IMR-90 (cell line): Measurements from ENCODE around the gene TGM5. TPM values are rescaled to one million over a fixed set of nuclear protein-coding genes. Genes with fewer than 3 reads are reported as not detected.

Source experiments
- ATAC-seq: fragments of 200-7000 bp; cut with Tn5 transposase; 2 replicates; pipeline ENCODE4 v1.9.1; 2020; ENCODE audit warnings: low read depth, mild to moderate bottlenecking, moderate library complexity
- Bru-seq: library from RNA; stranded (reverse); fragments of 400-500 nt; gene quantifications from one replicate; lab custom pipeline; 2021; lab: Mats Ljungman, UMichigan
- BruChase-seq, 2 experiments: library from RNA; stranded (reverse); fragments of 400-500 nt; gene quantifications; one replicate each; lab custom pipeline; 2021; lab: Mats Ljungman, UMichigan
- BruUV-seq: library from RNA; stranded (reverse); fragments of 400-500 nt; replicated peaks from 2 replicates; lab custom pipeline; 2021; lab: Mats Ljungman, UMichigan
- CTCF ChIA-PET: fragments of 300-600 bp; formaldehyde crosslinking; extraction: SDS; loops from one replicate; lab custom pipeline; 2021; ENCODE audit warnings: antibody characterized with exemption; lab: Yijun Ruan, JAX
- POLR2A ChIA-PET: fragments of 300-600 bp; sonication (Branson Sonifier 250); formaldehyde crosslinking; loops from one replicate; lab custom pipeline; 2022; ENCODE audit warnings: antibody characterized with exemption; ENCODE audit not compliant: unreplicated experiment; lab: Charles Lee
- DNase-seq: peaks from one replicate; pipeline ENCODE4 v3.0.0; 2013
- H2AFZ ChIP-seq: replicated peaks from 2 replicates; pipeline ENCODE3; 2013; ENCODE audit warnings: low read length, mild to moderate bottlenecking; ENCODE audit not compliant: poor library complexity
- H2AK5ac ChIP-seq: 2 replicates; pipeline ENCODE4 v1.6.1; 2013; ENCODE audit warnings: low read depth, low read length, inconsistent platforms
- H2AK9ac ChIP-seq: replicated peaks from 2 replicates; pipeline ENCODE3; 2013; ENCODE audit warnings: mild to moderate bottlenecking, low read depth, low read length, moderate library complexity; ENCODE audit not compliant: poor library complexity
- H2BK120ac ChIP-seq: 2 replicates; pipeline ENCODE4 v1.6.1; 2013; ENCODE audit warnings: low read depth, low read length, inconsistent platforms
- H2BK15ac ChIP-seq: 3 replicates; pipeline ENCODE4 v1.6.1; 2013; ENCODE audit warnings: low read depth, low read length, inconsistent platforms
- H2BK20ac ChIP-seq: 2 replicates; pipeline ENCODE4 v1.6.1; 2013; ENCODE audit warnings: low read depth, mild to moderate bottlenecking, inconsistent platforms, low read length, moderate library complexity
- H2BK5ac ChIP-seq: 2 replicates; pipeline ENCODE4 v1.6.1; 2013; ENCODE audit warnings: mild to moderate bottlenecking, low read depth, low read length, inconsistent platforms; ENCODE audit not compliant: poor library complexity, severe bottlenecking
- H3K14ac ChIP-seq: replicated peaks from 2 replicates; pipeline ENCODE4 v1.6.1; 2013; ENCODE audit warnings: low read depth, low read length, inconsistent platforms
- H3K18ac ChIP-seq: 2 replicates; pipeline ENCODE4 v1.6.1; 2013; ENCODE audit warnings: low read depth, low read length, control low read depth
- H3K23ac ChIP-seq: 2 replicates; pipeline ENCODE4 v1.6.1; 2013; ENCODE audit warnings: low read depth, low read length, inconsistent platforms
- H3K27ac ChIP-seq: 2 replicates; pipeline ENCODE4 v1.5.1; 2013; ENCODE audit warnings: mild to moderate bottlenecking, control low read depth, low read length; ENCODE audit not compliant: insufficient read depth
- H3K27me3 ChIP-seq: 2 replicates; pipeline ENCODE4 v1.6.1; 2013; ENCODE audit warnings: low read length; ENCODE audit not compliant: control insufficient read depth, insufficient read depth
- H3K36me3 ChIP-seq: 2 replicates; pipeline ENCODE4 v1.6.1; 2013; ENCODE audit warnings: low read length, mixed read lengths; ENCODE audit not compliant: control insufficient read depth, insufficient read depth
- H3K4ac ChIP-seq: 2 replicates; pipeline ENCODE4 v1.6.1; 2013; ENCODE audit warnings: low read depth, low read length, inconsistent platforms
- H3K4me1 ChIP-seq: 2 replicates; pipeline ENCODE4 v1.6.1; 2013; ENCODE audit warnings: low read length, mixed read lengths; ENCODE audit not compliant: control insufficient read depth, insufficient read depth
- H3K4me2 ChIP-seq: 2 replicates; pipeline ENCODE4 v1.6.1; 2013; ENCODE audit warnings: low read depth, mild to moderate bottlenecking, control low read depth, low read length, moderate library complexity
- H3K4me3 ChIP-seq: 2 replicates; pipeline ENCODE4 v1.5.1; 2013; ENCODE audit warnings: low read depth, mild to moderate bottlenecking, control low read depth, low read length, moderate library complexity; ENCODE audit not compliant: insufficient read depth
- H3K56ac ChIP-seq: 2 replicates; pipeline ENCODE4 v1.6.1; 2013; ENCODE audit warnings: low read length, inconsistent platforms; ENCODE audit not compliant: insufficient read depth; ENCODE audit errors: extremely low read depth
- H3K79me1 ChIP-seq, 2 experiments: 2 replicates each; pipeline ENCODE4 v1.6.1; 2013; ENCODE audit warnings: low read length in 2 of 2, inconsistent platforms in 1 of 2, low read depth in 1 of 2
- H3K9ac ChIP-seq: 2 replicates; pipeline ENCODE4 v1.6.1; 2013; ENCODE audit warnings: low read depth, low read length, control low read depth
- H3K9me1 ChIP-seq: 2 replicates; pipeline ENCODE4 v1.6.1; 2013; ENCODE audit warnings: low read length, inconsistent platforms; ENCODE audit not compliant: insufficient read depth
- H3K9me3 ChIP-seq: 2 replicates; pipeline ENCODE4 v1.6.1; 2013; ENCODE audit warnings: low read length; ENCODE audit not compliant: control insufficient read depth, insufficient read depth
- H4K20me1 ChIP-seq: 2 replicates; pipeline ENCODE4 v1.6.1; 2013; ENCODE audit warnings: low read length, inconsistent platforms; ENCODE audit not compliant: insufficient read depth
- H4K5ac ChIP-seq: 2 replicates; pipeline ENCODE4 v1.6.1; 2013; ENCODE audit warnings: mild to moderate bottlenecking, low read depth, low read length, control low read depth
- H4K8ac ChIP-seq, 2 experiments: 2 replicates each; pipeline ENCODE4 v1.6.1; 2013; ENCODE audit warnings: low read depth in 2 of 2, low read length in 2 of 2, control low read depth in 1 of 2, inconsistent platforms in 1 of 2
- H4K91ac ChIP-seq: 2 replicates; pipeline ENCODE4 v1.6.1; 2013; ENCODE audit warnings: low read depth, low read length, inconsistent platforms; ENCODE audit not compliant: insufficient read depth
- CEBPB ChIP-seq: IDR thresholded peaks from 2 replicates; pipeline ENCODE4 v1.6.1; 2012; ENCODE audit warnings: low read depth, low read length, improper control_type of control experiment
- RFX5 ChIP-seq: IDR thresholded peaks from 2 replicates; pipeline ENCODE4 v1.8.0; 2012; ENCODE audit warnings: low read depth, mild to moderate bottlenecking, low read length, moderate library complexity
- WGBS, 2 experiments: methylation state at CpG; one replicate each; pipeline versions ENCODE4 v1.1.5 to v1.1.7; 2013; ENCODE audit warnings: missing lambda C conversion rate in 2 of 2; ENCODE audit not compliant: insufficient read length in 1 of 2; ENCODE audit errors: extremely low coverage in 2 of 2; 5-methylcytosine and 5-hydroxymethylcytosine counted together
- dilution Hi-C: fragments of 300-500 bp; cut with HindIII; formaldehyde crosslinking; loops from one replicate; pipeline ENCODE4 v1.14.3; 2018; ENCODE audit warnings: low sequenced_read_pairs; ENCODE audit not compliant: unreplicated experiment
- in situ Hi-C: fragments of 300-500 bp; cut with MboI; formaldehyde crosslinking; loops from 3 replicates; pipeline ENCODE4 v1.14.3; 2019; ENCODE audit warnings: low sequenced_read_pairs, inconsistent platforms, mixed read lengths
- intact Hi-C: fragments of 100-400 bp; cut with micrococcal nuclease; formaldehyde crosslinking; loops from 2 replicates; pipeline ENCODE4 v1.10.0; 2022
- long read RNA-seq: library from polyadenylated mRNA; unstranded; transcript quantifications from one replicate; pipeline ENCODE4 v2.0.0, GENCODE V29; 2021; ENCODE audit not compliant: unreplicated experiment
- polyA plus RNA-seq, 3 experiments: library from polyadenylated mRNA; depleted of rRNA; stranded (reverse); fragments of >200 nt; gene quantifications; 2 replicates each; pipeline ENCODE4 v1.2.3, GENCODE V29; 2012; ENCODE audit warnings: low replicate concordance in 1 of 3
- total RNA-seq: library from RNA; depleted of rRNA; stranded (reverse); fragments of >200 nt; gene quantifications from 2 replicates; pipeline ENCODE4 v1.2.3, GENCODE V29; 2012; rRNA removed

TGM5 gene
- total RNA-seq (not detected in 2 replicates), polyA plus RNA-seq (2012; rRNA removed) (not detected in 2 replicates), Bru-seq, nascent RNA (not detected), BruChase-seq, experiment 1, labeled RNA remaining after a 6-hour chase (percentile 5 among the genes with signal in this experiment), BruChase-seq, experiment 2, labeled RNA remaining after a 2-hour chase (not detected)
- not detected in 2 replicates for polyA plus RNA-seq (2012; cell fraction: cytosol; rRNA removed)
- polyA plus RNA-seq (2012; cell fraction: nucleus; rRNA removed; ENCODE audit: low replicate concordance): not detected in 2 replicates
- long read RNA-seq: 0 reads

- Histone ChIP-seq H4K5ac (no peak within 1 kb of the TSS), H3K18ac (no peak within 1 kb of the TSS), H4K20me1 (no peaks in the 10 kb centered on the region), H3K23ac (no peak within 1 kb of the TSS), H3K4me3 (no peak within 1 kb of the TSS), H2BK5ac (no peak within 1 kb of the TSS), H2BK20ac (no peak within 1 kb of the TSS), H3K4me1 (no peaks in the 10 kb centered on the region), H3K9me3 (no peaks in the 10 kb centered on the region), H4K91ac (no peak within 1 kb of the TSS), H2BK15ac (no peak within 1 kb of the TSS), H3K36me3 (no peaks in the 10 kb centered on the region), H3K14ac (no peak within 1 kb of the TSS), H3K27ac (no peak within 1 kb of the TSS), H3K27me3 (peaks cover 47% of the 10 kb centered on the region), H2BK120ac (no peak within 1 kb of the TSS), H3K4ac (no peak within 1 kb of the TSS), H3K4me2 (no peak within 1 kb of the TSS), H3K79me1 (no peaks in the 10 kb centered on the region), H3K9me1 (0 out of 2 replicates have a peak, but pooled peaks cover 2% of the 10 kb centered on the region), H3K9ac (no peak within 1 kb of the TSS), H4K8ac (no peak within 1 kb of the TSS), H2AK5ac (no peak within 1 kb of the TSS), H2AFZ (no peak within 1 kb of the TSS), H3K56ac (no peak within 1 kb of the TSS), H2AK9ac (no peak within 1 kb of the TSS)
- BruUV-seq: no TSS peak
- in situ Hi-C loops (no loop called here), intact Hi-C loops (no loop called here), dilution Hi-C loops (no loop called here)
- WGBS, 2 experiments: 63% methylated on average over 3 of the region's 8 CpGs; no CpG with 5 or more reads in 1 of the 2 experiments
- DNase-seq (no peak), ATAC-seq (no peak)
- POLR2A ChIA-PET: no interaction called here
- TF ChIP-seq RFX5: no peak
- TF ChIP-seq CEBPB: 0 out of 2 replicates have a peak, but pooled peaks have one; percentile 1
- CTCF ChIA-PET: interaction anchor here (0.8 kb wide), 1 partner anchor 42 kb away, joined by 3 read pairs; no protein-coding TSS in a partner anchor
These were observed at the start of gene TGM5 for GRCh38 chr15:43266834-43267233. TGM5 (minus strand) TSS chr15:43266928; CDS start chr15:43266849, 79 bp downstream.
